Measurements from ENCODE around the gene KIAA1671. TPM values are rescaled to one million over a fixed set of nuclear protein-coding genes. Genes with fewer than 3 reads are reported as not detected.

Gene KIAA1671
- polyA plus RNA-seq, 1 donor from 2014 or later = 3.0 TPM

DNA sequence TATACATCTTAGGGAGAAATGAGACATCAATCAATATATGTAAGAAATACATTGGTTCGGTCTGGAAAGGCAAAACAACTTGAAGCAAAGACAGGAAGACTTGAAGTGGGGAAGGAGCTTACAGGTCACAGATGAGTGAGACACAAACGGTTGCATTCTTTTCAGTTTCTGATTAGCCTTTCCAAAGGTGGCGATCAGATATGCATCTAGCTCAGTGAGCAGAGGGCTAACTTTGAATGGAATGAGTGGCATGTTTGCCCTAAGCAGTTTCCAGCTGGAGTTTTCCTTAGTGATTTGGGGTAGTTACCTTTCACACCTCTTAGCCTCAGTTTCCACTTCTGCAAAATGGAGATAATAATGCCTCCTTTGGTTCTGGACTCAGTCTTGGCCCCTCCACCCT, 21.8 kb upstream of the KIAA1671 start:
- H3K79me2 ChIP-seq (replicated peaks; ENCODE audit: insufficient read depth, low read length) = no peaks in the 10 kb centered on the region
- H3K9me3 ChIP-seq (ENCODE audit: low read length) = no peaks in the 10 kb centered on the region
- H3K36me3 ChIP-seq (ENCODE audit: insufficient read depth, low read length) = no peaks in the 10 kb centered on the region
- H3K4me2 ChIP-seq (ENCODE audit: low read length) = no peak overlapping the region
- H2AFZ ChIP-seq (ENCODE audit: low read depth, low read length) = no peak overlapping the region
- TF ChIP-seq SMC3 (conservative IDR thresholded peaks at IDR 0.05; ENCODE audit: poor library complexity) = no peak
- TF ChIP-seq, protein P1, sequence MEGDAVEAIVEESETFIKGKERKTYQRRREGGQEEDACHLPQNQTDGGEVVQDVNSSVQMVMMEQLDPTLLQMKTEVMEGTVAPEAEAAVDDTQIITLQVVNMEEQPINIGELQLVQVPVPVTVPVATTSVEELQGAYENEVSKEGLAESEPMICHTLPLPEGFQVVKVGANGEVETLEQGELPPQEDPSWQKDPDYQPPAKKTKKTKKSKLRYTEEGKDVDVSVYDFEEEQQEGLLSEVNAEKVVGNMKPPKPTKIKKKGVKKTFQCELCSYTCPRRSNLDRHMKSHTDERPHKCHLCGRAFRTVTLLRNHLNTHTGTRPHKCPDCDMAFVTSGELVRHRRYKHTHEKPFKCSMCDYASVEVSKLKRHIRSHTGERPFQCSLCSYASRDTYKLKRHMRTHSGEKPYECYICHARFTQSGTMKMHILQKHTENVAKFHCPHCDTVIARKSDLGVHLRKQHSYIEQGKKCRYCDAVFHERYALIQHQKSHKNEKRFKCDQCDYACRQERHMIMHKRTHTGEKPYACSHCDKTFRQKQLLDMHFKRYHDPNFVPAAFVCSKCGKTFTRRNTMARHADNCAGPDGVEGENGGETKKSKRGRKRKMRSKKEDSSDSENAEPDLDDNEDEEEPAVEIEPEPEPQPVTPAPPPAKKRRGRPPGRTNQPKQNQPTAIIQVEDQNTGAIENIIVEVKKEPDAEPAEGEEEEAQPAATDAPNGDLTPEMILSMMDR (IDR thresholded peaks at IDR 0.05; ENCODE audit: poor library complexity, severe bottlenecking) = no peak
- TF ChIP-seq EP300 (conservative IDR thresholded peaks at IDR 0.05; ENCODE audit: poor library complexity, severe bottlenecking) = no peak
- TF ChIP-seq RAD21 (conservative IDR thresholded peaks at IDR 0.05) = no peak
- TF ChIP-seq MXI1 (conservative IDR thresholded peaks at IDR 0.05; ENCODE audit: poor library complexity, severe bottlenecking) = no peak
- no peak for TF ChIP-seq POLR2AphosphoS5 (IDR thresholded peaks at IDR 0.05)
- TF ChIP-seq TAF1 (IDR thresholded peaks at IDR 0.05; ENCODE audit: low read depth) = no peak
- TF ChIP-seq EZH2 (IDR thresholded peaks at IDR 0.05; ENCODE audit: borderline replicate concordance, insufficient read depth, low read length, poor library complexity, severe bottlenecking) = no peak
- TF ChIP-seq, protein P2, sequence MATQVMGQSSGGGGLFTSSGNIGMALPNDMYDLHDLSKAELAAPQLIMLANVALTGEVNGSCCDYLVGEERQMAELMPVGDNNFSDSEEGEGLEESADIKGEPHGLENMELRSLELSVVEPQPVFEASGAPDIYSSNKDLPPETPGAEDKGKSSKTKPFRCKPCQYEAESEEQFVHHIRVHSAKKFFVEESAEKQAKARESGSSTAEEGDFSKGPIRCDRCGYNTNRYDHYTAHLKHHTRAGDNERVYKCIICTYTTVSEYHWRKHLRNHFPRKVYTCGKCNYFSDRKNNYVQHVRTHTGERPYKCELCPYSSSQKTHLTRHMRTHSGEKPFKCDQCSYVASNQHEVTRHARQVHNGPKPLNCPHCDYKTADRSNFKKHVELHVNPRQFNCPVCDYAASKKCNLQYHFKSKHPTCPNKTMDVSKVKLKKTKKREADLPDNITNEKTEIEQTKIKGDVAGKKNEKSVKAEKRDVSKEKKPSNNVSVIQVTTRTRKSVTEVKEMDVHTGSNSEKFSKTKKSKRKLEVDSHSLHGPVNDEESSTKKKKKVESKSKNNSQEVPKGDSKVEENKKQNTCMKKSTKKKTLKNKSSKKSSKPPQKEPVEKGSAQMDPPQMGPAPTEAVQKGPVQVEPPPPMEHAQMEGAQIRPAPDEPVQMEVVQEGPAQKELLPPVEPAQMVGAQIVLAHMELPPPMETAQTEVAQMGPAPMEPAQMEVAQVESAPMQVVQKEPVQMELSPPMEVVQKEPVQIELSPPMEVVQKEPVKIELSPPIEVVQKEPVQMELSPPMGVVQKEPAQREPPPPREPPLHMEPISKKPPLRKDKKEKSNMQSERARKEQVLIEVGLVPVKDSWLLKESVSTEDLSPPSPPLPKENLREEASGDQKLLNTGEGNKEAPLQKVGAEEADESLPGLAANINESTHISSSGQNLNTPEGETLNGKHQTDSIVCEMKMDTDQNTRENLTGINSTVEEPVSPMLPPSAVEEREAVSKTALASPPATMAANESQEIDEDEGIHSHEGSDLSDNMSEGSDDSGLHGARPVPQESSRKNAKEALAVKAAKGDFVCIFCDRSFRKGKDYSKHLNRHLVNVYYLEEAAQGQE (IDR thresholded peaks at IDR 0.05; ENCODE audit: borderline replicate concordance) = no peak
- H3K9ac ChIP-seq (ENCODE audit: low read length) = no peak overlapping the region
- H3K27me3 ChIP-seq (ENCODE audit: insufficient read depth, low read depth, low read length) = no peaks in the 10 kb centered on the region
- H3K4me3 ChIP-seq (ENCODE audit: low read length) = no peak overlapping the region
- H3F3A ChIP-seq (ENCODE audit: insufficient read depth, low read length, poor library complexity, severe bottlenecking) = no peaks in the 10 kb centered on the region
- H3K9me2 ChIP-seq (ENCODE audit: insufficient read depth, low read length) = no peaks in the 10 kb centered on the region
- no peak overlapping the region for H3K27ac ChIP-seq (ENCODE audit: low read length)
- no peaks in the 10 kb centered on the region for H4K20me1 ChIP-seq (ENCODE audit: insufficient read depth)

DNA sequence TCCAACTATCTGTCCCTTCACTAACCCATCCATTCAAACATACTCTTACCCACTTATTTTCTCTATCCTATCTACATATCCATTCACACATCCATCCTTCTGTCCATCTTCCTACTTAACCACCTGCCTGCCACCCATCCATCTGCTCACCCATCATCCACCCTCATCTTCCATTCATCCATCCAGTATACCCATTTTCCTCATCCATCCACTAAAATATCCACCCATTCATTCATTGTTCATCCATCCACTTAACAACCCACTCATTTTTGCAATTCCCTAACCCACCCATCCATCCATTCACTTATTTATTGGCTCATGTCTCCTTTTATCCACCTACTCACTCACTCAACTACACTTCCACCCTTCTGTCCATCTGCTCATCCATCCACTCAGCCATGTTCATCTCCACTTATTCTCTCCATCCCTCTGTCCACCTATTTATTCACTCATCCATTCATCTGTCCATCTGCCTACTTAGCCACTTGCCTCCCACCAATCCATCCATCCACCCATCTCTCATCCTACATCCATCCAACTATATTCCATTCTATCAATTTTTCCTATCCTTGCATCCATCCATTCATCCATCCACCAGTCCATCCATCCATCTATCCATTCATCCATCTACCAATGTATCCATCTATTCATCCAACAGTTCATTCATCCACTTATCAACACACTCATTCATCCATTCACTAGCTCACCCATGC, 16.6 kb upstream of the KIAA1671 start:
- no peak for TF ChIP-seq TAF1 (IDR thresholded peaks at IDR 0.05; ENCODE audit: low read depth)
- TF ChIP-seq EZH2 (IDR thresholded peaks at IDR 0.05; ENCODE audit: borderline replicate concordance, insufficient read depth, low read length, poor library complexity, severe bottlenecking) = no peak
- TF ChIP-seq EP300 (conservative IDR thresholded peaks at IDR 0.05; ENCODE audit: poor library complexity, severe bottlenecking) = no peak
- no peak for TF ChIP-seq MXI1 (conservative IDR thresholded peaks at IDR 0.05; ENCODE audit: poor library complexity, severe bottlenecking)
- no peak overlapping the region for H3K4me3 ChIP-seq (ENCODE audit: low read length)
- H3K9me2 ChIP-seq (ENCODE audit: insufficient read depth, low read length) = no peaks in the 10 kb centered on the region
- no peaks in the 10 kb centered on the region for H3K9me3 ChIP-seq (ENCODE audit: low read length)
- no peak overlapping the region for H3K27ac ChIP-seq (ENCODE audit: low read length)
- H2AFZ ChIP-seq (ENCODE audit: low read depth, low read length) = no peak overlapping the region
- no peak overlapping the region for H3K4me2 ChIP-seq (ENCODE audit: low read length)
- H4K20me1 ChIP-seq (ENCODE audit: insufficient read depth) = no peaks in the 10 kb centered on the region
- H3K79me2 ChIP-seq (replicated peaks; ENCODE audit: insufficient read depth, low read length) = no peaks in the 10 kb centered on the region
- H3F3A ChIP-seq (ENCODE audit: insufficient read depth, low read length, poor library complexity, severe bottlenecking) = no peaks in the 10 kb centered on the region
- H3K9ac ChIP-seq (ENCODE audit: low read length) = no peak overlapping the region
- H3K27me3 ChIP-seq (ENCODE audit: insufficient read depth, low read depth, low read length) = no peaks in the 10 kb centered on the region
- H3K36me3 ChIP-seq (ENCODE audit: insufficient read depth, low read length) = no peaks in the 10 kb centered on the region
